Lower leg skin (tissue), 3 donors: Measurements from ENCODE around the gene MAP4K2.

ENCODE experiments used
- CTCF ChIP-seq, 3 donors: fragments of 450-650 bp; IDR thresholded peaks; one replicate each; pipeline ENCODE4 v1.5.1; 2016; ENCODE audit warnings: antibody characterized with exemption in 3 of 3, mild to moderate bottlenecking in 3 of 3, moderate library complexity in 2 of 3
- POLR2A ChIP-seq, 2 donors: fragments of 450-650 bp; IDR thresholded peaks; one replicate each; pipeline ENCODE4 v1.6.1; 2016 to 2017; ENCODE audit warnings: antibody characterized with exemption in 2 of 2, mild to moderate bottlenecking in 1 of 2, moderate library complexity in 1 of 2

- TF ChIP-seq CTCF (IDR thresholded peaks at IDR 0.05) (no peak), POLR2A (IDR thresholded peaks at IDR 0.05) (no peak)
Measured at GRCh38 chr11:64764040-64764611, 38.9 kb downstream of the MAP4K2 start.
